Endothelial cell of umbilical vein (primary cell): ENCODE data around the gene DUSP10. TPM values are rescaled to one million over a fixed set of nuclear protein-coding genes. Genes with fewer than 3 reads are reported as not detected.

Source experiments
- BruUV-seq: library from RNA; stranded (reverse); fragments of 400-500 nt; replicated peaks from 2 replicates; lab custom pipeline; 2021; lab: Mats Ljungman, UMichigan
- CTCF ChIA-PET: fragments of 300-600, 350-600 bp; sonication (Branson Sonifier 250); formaldehyde crosslinking; loops from one replicate; lab custom pipeline; 2021; ENCODE audit warnings: antibody characterized with exemption, inconsistent platforms; lab: Charles Lee
- POLR2A ChIA-PET: fragments of 300-600, 350-600 bp; sonication (Branson Sonifier 250); formaldehyde crosslinking; loops from one replicate; lab custom pipeline; 2021; ENCODE audit warnings: antibody characterized with exemption, inconsistent platforms; lab: Charles Lee
- DNase-seq: peaks from one replicate; pipeline ENCODE4 v3.0.0-alpha.2; 2011; ENCODE audit warnings: low read depth, low spot score
- FAIRE-seq: peaks from 2 replicates; lab custom pipeline; 2011; peaks lifted over from hg19 to GRCh38; lab: Jason Lieb, UNC
- H2AFZ ChIP-seq: 2 replicates; pipeline ENCODE4 v1.6.0; 2012; ENCODE audit warnings: low read depth, low read length, control low read depth, inconsistent platforms
- H3K27ac ChIP-seq: 2 replicates; pipeline ENCODE4 v1.5.1; 2011; ENCODE audit warnings: low read depth, mild to moderate bottlenecking, control low read depth, low read length, moderate library complexity; ENCODE audit not compliant: insufficient read depth
- H3K27me3 ChIP-seq, 2 experiments: 2 replicates each; pipeline versions ENCODE4 v1.6.0 to v1.6.1; 2011; ENCODE audit warnings: low read length in 2 of 2, mixed read lengths in 1 of 2; ENCODE audit not compliant: control insufficient read depth in 2 of 2, insufficient read depth in 2 of 2
- H3K36me3 ChIP-seq, 2 experiments: 2 replicates in 1 of 2; 3 replicates in 1 of 2; pipeline ENCODE4 v1.5.1; 2011; ENCODE audit warnings: low read length in 2 of 2, mild to moderate bottlenecking in 1 of 2, moderate library complexity in 1 of 2; ENCODE audit not compliant: control insufficient read depth in 2 of 2, insufficient read depth in 2 of 2; ENCODE audit errors: extremely low read depth in 1 of 2
- H3K4me1 ChIP-seq: 3 replicates; pipeline ENCODE4 v1.5.1; 2011; ENCODE audit warnings: mild to moderate bottlenecking, low read length; ENCODE audit not compliant: control insufficient read depth, insufficient read depth; ENCODE audit errors: extremely low read depth
- H3K4me2 ChIP-seq: 2 replicates; pipeline ENCODE4 v1.6.1; 2011; ENCODE audit warnings: low read length, control low read depth, mixed read lengths; ENCODE audit not compliant: insufficient read depth
- H3K4me3 ChIP-seq, 3 experiments: fragments of 200-600 bp in 1 of 3; sonication (generic), shearing (Covaris generic) in 1 of 3; replicated peaks in 1 of 3; 2 replicates each; pipeline ENCODE4 v1.5.1; 2011 to 2016; ENCODE audit warnings: control low read depth in 3 of 3, low read length in 3 of 3, mild to moderate bottlenecking in 2 of 3, inconsistent platforms in 1 of 3, low read depth in 1 of 3, moderate library complexity in 1 of 3; ENCODE audit not compliant: insufficient read depth in 1 of 3
- H3K79me2 ChIP-seq: 2 replicates; pipeline ENCODE4 v1.6.0; 2012; ENCODE audit warnings: low read length, inconsistent platforms; ENCODE audit not compliant: control insufficient read depth, insufficient read depth
- H3K9ac ChIP-seq: replicated peaks from 2 replicates; pipeline ENCODE3; 2011; ENCODE audit warnings: low read length, control low read depth; ENCODE audit not compliant: insufficient read depth; ENCODE audit errors: extremely low read depth
- H3K9me1 ChIP-seq: replicated peaks from 3 replicates; pipeline ENCODE4 v1.6.0; 2011; ENCODE audit warnings: mild to moderate bottlenecking, low read length; ENCODE audit not compliant: control insufficient read depth, insufficient read depth; ENCODE audit errors: extremely low read depth
- H3K9me3 ChIP-seq: replicated peaks from 2 replicates; pipeline ENCODE4 v1.5.1; 2012; ENCODE audit warnings: low read length, inconsistent platforms; ENCODE audit not compliant: control insufficient read depth, insufficient read depth
- H4K20me1 ChIP-seq: replicated peaks from 2 replicates; pipeline ENCODE3; 2011; ENCODE audit warnings: mild to moderate bottlenecking, low read length; ENCODE audit not compliant: control insufficient read depth, insufficient read depth; ENCODE audit errors: extremely low read depth
- CTCF ChIP-seq, 2 donors: IDR thresholded peaks; 1 replicate in 1 of 2; 2 replicates in 1 of 2; pipeline ENCODE4 v1.5.1; 2011; ENCODE audit warnings: low read length in 2 of 2, mild to moderate bottlenecking in 2 of 2, moderate library complexity in 2 of 2, control low read depth in 1 of 2, inconsistent platforms in 1 of 2, low read depth in 1 of 2; ENCODE audit not compliant: insufficient read depth in 1 of 2; ENCODE audit errors: extremely low read depth in 1 of 2
- FOS ChIP-seq: IDR thresholded peaks from 2 replicates; pipeline ENCODE4 v1.6.1; 2011; ENCODE audit warnings: mild to moderate bottlenecking, low read length, moderate library complexity, borderline replicate concordance; ENCODE audit not compliant: insufficient read depth
- GATA2 ChIP-seq: IDR thresholded peaks from 2 replicates; pipeline ENCODE4 v1.7.0; 2011; ENCODE audit warnings: low read depth, mild to moderate bottlenecking, moderate library complexity, mixed read lengths, low read length; ENCODE audit not compliant: insufficient read length, insufficient read depth
- JUN ChIP-seq: IDR thresholded peaks from 2 replicates; pipeline ENCODE4 v1.6.1; 2011; ENCODE audit warnings: borderline replicate concordance, low read depth; ENCODE audit not compliant: insufficient read length, insufficient read depth
- MYC ChIP-seq: IDR thresholded peaks from one replicate; pipeline ENCODE4 v1.6.1; 2011; ENCODE audit warnings: mild to moderate bottlenecking, low read depth, low read length
- POLR2A ChIP-seq: IDR thresholded peaks from 2 replicates; pipeline ENCODE4 v1.6.1; 2012; ENCODE audit warnings: low read depth, mild to moderate bottlenecking, control low read depth, low read length
- POLR2AphosphoS5 ChIP-seq: IDR thresholded peaks from 2 replicates; pipeline ENCODE4 v1.6.1; 2012; ENCODE audit warnings: low read depth, mild to moderate bottlenecking, control low read depth, low read length, moderate library complexity; ENCODE audit not compliant: insufficient read depth
- dilution Hi-C: fragments of 300-500 bp; cut with MboI; formaldehyde crosslinking; loops from one replicate; pipeline ENCODE4 v1.15.0; 2019; ENCODE audit warnings: low sequenced_read_pairs; ENCODE audit not compliant: extremely low pct_ligation_motif_present
- intact Hi-C: fragments of 100-400 bp; cut with micrococcal nuclease; formaldehyde crosslinking; loops from one replicate; pipeline ENCODE4 v1.10.0; 2022
- polyA plus RNA-seq, 4 experiments: library from polyadenylated mRNA; depleted of rRNA in 3 of 4; stranded (reverse) in 3 of 4; unstranded in 1 of 4; fragments of >200 nt; gene quantifications; 2 replicates each; pipeline versions ENCODE4 v1.2.1 to v1.2.3, GENCODE V29; 2011 to 2012; ENCODE audit warnings: missing spikeins in 1 of 4
- total RNA-seq: library from RNA; stranded (reverse); gene quantifications from 2 replicates; pipeline ENCODE4 v1.2.3, GENCODE V29; 2021
- TF ChIP-seq, protein P1 (sequence below): IDR thresholded peaks from 2 replicates; pipeline ENCODE4 v1.6.1; 2011; ENCODE audit not compliant: insufficient read depth, insufficient read length

DUSP10 gene
- total and polyA plus RNA-seq, 2 donors (not counting 3 experiments of a cell fraction or from before 2014, with no cell fraction given), result 1.6 to 1.9 TPM

DNA sequence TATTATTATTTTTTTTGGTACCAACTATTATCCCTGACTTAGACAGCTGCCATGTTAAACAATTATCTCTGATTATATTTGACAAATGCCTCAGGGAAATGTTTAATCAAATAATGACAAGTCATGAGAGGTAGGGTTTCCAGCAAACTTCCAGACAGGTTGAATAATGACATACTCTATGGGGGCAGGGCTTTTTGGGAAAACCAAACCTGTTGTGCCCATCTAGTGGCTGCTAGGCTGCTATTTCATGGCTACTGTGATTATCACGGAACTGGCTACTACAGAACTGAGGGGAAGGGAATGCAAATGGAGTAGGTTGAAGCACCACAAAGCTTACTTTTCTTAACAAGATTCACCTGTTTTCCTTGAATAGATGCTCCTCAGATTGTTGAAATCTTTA is 77.6 kb downstream of the DUSP10 start:
- dilution Hi-C loops (no loop called here), intact Hi-C loops (no loop called here)
- Histone ChIP-seq H3K79me2 (no peaks in the 10 kb centered on the region), H3K9ac (no peak overlapping the region), H3K9me3 (no peaks in the 10 kb centered on the region), H3K36me3 (no peaks in the 10 kb centered on the region), H3K27ac (no peak overlapping the region), H3K4me2 (no peak overlapping the region), H3K27me3 (peaks cover 10 to 47% of the 10 kb centered on the region in 2 experiments), H3K4me3 (no peak overlapping the region), H3K9me1 (no peaks in the 10 kb centered on the region), H4K20me1 (no peaks in the 10 kb centered on the region), H3K4me1 (peaks cover 5% of the 10 kb centered on the region), H2AFZ (no peak overlapping the region)
- POLR2A ChIA-PET, result no interaction called here
- FAIRE-seq (no peak), DNase-seq (no peak)
- no peak for TF ChIP-seq MYC
- no peak for TF ChIP-seq FOS
- no peak for TF ChIP-seq CTCF (IDR thresholded peaks at IDR 0.05; ENCODE audit: extremely low read depth in 1 of 2, insufficient read depth in 1 of 2, low read depth in 1 of 2, low read length in 2 of 2)
- no peak for TF ChIP-seq GATA2
- TF ChIP-seq POLR2AphosphoS5, result no peak
- TF ChIP-seq, protein P1, sequence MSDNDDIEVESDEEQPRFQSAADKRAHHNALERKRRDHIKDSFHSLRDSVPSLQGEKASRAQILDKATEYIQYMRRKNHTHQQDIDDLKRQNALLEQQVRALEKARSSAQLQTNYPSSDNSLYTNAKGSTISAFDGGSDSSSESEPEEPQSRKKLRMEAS, result no peak
- TF ChIP-seq JUN, result no peak
- no peak for TF ChIP-seq POLR2A
- CTCF ChIA-PET, result no interaction called here
- BruUV-seq, result no TSS peak
